DMS 273 (cell line): Measurements from ENCODE around the gene NLGN4X.

Source experiments
- DNase-seq: peaks from one replicate; lab custom pipeline; 2025; ENCODE audit not compliant: unreplicated experiment; lab: John Stamatoyannopoulos, UW

The NLGN4X gene

DNA sequence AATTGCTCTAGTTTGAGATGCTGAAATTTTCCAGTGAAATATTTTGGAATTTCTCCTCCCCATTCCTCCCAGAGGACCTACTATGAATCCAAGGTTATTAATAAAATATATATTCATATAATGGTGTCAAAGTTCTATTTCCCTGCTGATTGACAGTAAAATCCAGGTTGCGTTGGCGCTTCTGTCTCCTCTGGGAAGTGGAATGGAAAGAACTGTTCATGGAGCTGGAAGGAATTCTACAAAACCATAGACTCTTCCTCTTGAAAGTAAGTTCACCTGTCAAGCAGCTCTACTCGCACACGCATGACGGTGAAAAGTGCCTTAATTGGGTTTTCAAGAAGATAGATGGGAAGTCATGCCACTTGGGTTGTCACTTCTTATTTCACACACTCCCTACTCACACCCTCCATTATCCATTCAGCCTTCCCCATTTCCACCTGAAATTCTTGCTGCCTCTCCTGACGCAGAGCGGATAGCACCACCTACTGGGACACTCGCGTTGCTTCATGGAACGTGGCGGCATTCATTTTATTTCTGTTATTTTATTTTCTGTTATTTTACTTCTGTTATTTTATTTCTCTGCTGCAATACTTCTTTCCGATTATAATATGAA lies 351.6 kb downstream of the NLGN4X start:
- DNase-seq: peak; percentile 15

DNA sequence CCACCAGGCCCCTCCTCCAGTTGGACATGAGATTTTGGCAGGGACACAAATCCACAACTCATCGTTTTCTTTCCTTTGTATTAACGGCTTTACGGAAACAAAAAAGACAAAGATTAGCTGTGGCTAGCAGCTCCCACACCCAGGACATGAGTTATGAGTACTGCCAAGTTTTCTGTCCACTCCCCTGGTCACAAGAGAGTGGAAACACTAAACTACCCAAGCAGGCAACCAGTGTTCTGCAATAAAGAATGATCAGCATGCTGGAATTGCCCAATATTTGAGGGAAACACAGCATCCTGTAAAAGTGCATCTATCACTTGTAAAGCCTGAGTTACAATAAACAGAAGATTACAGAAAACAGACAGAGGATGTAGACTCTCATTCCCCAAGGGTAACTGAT lies 358.4 kb downstream of the NLGN4X start:
- DNase-seq: no peak

DNA sequence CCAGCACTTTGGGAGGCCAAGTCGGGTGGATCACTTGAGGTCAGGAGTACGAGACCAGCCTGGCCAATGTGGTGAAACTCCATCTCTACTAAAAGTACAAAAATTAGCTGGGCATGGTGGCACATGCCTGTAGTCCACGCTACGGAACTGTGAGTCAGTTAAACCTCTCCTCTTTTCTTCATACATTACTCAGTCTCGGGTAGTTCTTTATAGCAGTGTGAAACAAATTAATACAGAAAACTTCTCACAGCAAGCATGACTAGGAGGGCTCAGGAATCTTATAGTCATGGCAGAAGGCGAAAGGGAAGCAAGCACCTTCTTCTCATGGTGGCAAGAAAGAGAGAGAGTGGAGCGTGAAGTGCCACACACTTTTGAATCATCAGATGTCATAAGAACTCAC lies 358.9 kb downstream of the NLGN4X start:
- DNase-seq: no peak

DNA sequence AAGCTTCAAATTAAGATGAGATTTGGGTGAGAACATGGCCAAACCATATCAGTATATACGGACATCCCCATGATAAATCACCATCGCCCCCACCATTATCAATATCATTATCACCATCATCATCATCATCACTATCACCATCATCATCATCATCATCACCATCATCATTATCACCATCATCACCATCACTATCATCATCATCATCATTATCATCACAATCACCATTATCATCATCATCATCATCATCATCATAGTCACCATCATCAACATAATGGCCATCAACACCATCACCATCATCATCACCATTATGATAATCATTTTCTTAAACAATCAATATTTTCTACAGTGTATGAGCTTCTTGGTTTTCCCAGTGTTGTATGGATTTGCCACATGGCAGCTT lies 360.9 kb downstream of the NLGN4X start:
- no peak for DNase-seq

DNA sequence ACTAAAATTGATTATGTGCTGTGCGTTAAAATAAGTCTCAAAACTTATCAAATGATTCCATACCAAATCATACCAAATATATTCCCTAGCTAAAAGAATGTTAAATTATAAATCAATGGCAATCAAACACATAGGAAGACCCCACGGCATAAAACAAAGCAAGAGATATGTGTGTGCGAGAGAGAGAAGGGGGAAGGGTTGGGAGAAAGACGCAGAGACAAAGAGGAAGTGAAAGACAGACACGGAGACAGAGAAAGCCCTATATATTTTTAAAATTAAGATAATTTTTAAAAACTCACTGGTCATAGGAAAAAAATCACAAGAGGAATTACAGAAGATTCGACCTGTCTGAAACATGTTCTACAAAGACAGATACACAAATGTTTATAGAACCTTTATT lies 371.4 kb downstream of the NLGN4X start:
- no peak for DNase-seq

DNA sequence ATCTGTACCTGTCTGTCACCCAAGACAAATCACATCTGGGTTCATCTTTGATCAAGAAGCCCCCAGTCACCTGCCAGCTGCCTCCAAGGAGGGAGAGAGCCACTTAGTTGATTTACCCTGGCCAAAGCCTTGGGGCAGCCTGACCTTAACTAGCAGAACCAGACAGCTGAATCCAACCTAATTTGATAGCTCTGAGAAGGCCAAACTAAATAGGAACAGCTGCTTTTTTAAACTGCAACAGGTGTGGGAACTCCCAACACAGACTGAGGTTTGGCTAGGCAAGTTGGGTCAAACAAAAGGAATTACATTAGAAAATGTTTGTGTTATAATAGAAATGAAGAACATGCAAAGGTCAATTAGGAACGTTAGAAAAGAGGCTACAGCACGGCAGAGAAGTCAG lies 375.7 kb downstream of the NLGN4X start:
- DNase-seq: no peak

DNA sequence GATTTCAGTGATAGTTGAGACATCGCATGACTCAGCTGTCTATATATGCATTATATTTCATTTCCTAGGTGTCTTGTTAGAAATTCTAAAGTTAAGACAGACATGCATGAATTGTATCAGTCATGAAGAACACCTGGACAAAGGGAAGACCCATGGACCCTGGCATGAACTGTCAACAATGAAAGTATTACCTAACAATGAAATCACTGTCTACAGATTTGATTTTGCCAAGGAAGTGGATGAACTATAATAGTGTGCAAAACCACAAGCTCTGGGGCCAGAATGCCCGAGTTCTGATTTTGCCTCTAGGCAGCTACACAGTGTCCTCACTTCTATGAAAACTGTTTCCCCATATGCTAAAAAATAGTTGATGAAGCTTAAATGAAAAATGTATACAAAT lies 386.1 kb downstream of the NLGN4X start:
- DNase-seq: no peak
